GM21737 (cell line): ENCODE results near the gene PRR33.
"Not testable (repeated sequence)": the region's sequence is repeated elsewhere in the genome, so short reads cannot be mapped to it uniquely, and the experiment has no call there.

Experiments
- ATAC-seq: cut with Tn5 transposase; IDR thresholded peaks from one replicate; pipeline ENCODE4 v1.9.1; 2021; ENCODE audit warnings: mild to moderate bottlenecking, moderate library complexity; ENCODE audit not compliant: unreplicated experiment

PRR33 gene

GRCh38 chr11:1878137-1879031, 13.3 kb downstream of the PRR33 start:
- no peak for ATAC-seq

- ATAC-seq: no peak
These were observed 14.2 kb downstream of the PRR33 start for GRCh38 chr11:1877211-1878136.

GRCh38 chr11:1876361-1877063, 15.2 kb downstream of the PRR33 start:
- no peak for ATAC-seq

- ATAC-seq: not testable (repeated sequence)
These were observed 15.8 kb downstream of the PRR33 start for GRCh38 chr11:1875851-1876301.

- ATAC-seq: no peak
These were observed 16.4 kb downstream of the PRR33 start for GRCh38 chr11:1875093-1875850.

- ATAC-seq: not testable (repeated sequence)
These were observed 17.1 kb downstream of the PRR33 start for GRCh38 chr11:1874441-1875092.

- not testable (repeated sequence) for ATAC-seq
These were observed 17.9 kb downstream of the PRR33 start for GRCh38 chr11:1873813-1874150.

GRCh38 chr11:1873048-1873812, 18.5 kb downstream of the PRR33 start:
- ATAC-seq: no peak

- no peak for ATAC-seq
These were observed 19.3 kb downstream of the PRR33 start for GRCh38 chr11:1872267-1872985.

GRCh38 chr11:1871531-1871930, 20.2 kb downstream of the PRR33 start:
- no peak for ATAC-seq

- no peak for ATAC-seq
These were observed 20.8 kb downstream of the PRR33 start for GRCh38 chr11:1870721-1871466.

- no peak for ATAC-seq
These were observed 21.4 kb downstream of the PRR33 start for GRCh38 chr11:1870326-1870696.

GRCh38 chr11:1869427-1870325, 22.0 kb downstream of the PRR33 start:
- no peak for ATAC-seq

- no peak for ATAC-seq
These were observed 22.9 kb downstream of the PRR33 start for GRCh38 chr11:1868636-1869291.

- no peak for ATAC-seq
These were observed 23.5 kb downstream of the PRR33 start for GRCh38 chr11:1868056-1868635.

GRCh38 chr11:1867381-1867780, 24.3 kb downstream of the PRR33 start:
- no peak for ATAC-seq
